ENCODE data around the gene SPEG. TPM values are rescaled to one million over a fixed set of nuclear protein-coding genes. Genes with fewer than 3 reads are reported as not detected.

The SPEG gene
- total and polyA plus RNA-seq, 2 of the 13 experiments (the other 11 are each of a cell fraction or from before 2014, with no cell fraction given), result 0.18 to 0.24 TPM

DNA sequence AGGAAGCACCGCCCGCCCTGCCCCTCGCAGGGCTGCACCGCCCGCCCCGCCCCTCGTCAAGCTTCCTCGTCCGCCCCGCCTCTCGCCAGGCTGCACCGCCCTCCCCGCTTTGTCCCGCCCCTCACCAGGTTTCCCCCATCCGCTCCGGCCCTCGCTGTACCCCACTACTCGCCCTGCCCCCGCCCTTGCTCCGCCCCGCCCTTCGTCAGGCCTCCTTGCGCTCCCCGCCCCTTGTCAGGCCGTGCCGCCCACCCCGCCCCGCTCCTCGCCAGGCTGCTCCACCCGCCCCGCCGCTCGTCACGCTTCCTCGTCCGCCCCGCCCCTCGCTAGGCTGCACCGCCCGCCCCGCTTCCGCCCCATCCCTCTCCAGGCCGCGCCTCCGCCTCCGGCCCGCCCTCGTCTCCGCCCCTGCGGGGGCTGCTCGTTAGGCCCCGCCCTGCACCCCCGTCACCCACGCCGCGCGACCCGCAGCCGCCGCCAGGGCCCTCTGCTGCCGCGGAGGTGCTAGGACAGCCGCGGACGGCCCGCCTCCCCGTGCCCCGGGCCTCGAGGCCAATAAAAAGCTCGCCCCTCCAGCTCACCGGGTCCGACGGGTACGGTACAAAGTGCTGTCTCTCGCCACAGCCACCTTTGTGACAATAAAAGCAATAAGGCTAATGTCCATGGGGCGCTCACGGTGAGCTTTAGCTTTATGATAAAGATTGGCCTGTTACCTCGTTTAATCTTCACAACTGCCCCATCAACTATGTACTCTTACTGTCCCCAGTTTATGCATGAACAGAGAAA is 46.3 kb upstream of the SPEG start (continued):
- TF ChIP-seq, protein P1, sequence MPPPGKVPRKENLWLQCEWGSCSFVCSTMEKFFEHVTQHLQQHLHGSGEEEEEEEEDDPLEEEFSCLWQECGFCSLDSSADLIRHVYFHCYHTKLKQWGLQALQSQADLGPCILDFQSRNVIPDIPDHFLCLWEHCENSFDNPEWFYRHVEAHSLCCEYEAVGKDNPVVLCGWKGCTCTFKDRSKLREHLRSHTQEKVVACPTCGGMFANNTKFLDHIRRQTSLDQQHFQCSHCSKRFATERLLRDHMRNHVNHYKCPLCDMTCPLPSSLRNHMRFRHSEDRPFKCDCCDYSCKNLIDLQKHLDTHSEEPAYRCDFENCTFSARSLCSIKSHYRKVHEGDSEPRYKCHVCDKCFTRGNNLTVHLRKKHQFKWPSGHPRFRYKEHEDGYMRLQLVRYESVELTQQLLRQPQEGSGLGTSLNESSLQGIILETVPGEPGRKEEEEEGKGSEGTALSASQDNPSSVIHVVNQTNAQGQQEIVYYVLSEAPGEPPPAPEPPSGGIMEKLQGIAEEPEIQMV (CRISPR knock-in tag; IDR thresholded peaks at IDR 0.05; ENCODE audit: low read depth), result peak; percentile 93; the same call in 1 of the 2 replicates
- no peak for TF ChIP-seq CBFB (CRISPR knock-in tag; IDR thresholded peaks at IDR 0.05)
- 0 out of 2 replicates have a peak, but pooled peaks have one; percentile 74 for TF ChIP-seq ZMAT3 (CRISPR knock-in tag; conservative IDR thresholded peaks at IDR 0.05)
- TF ChIP-seq MXI1 (IDR thresholded peaks at IDR 0.05; ENCODE audit: borderline replicate concordance, low read depth, low read length), result peak; percentile 87; the same call in 1 of the 3 replicates
- no peak for TF ChIP-seq ZBTB42 (CRISPR knock-in tag; IDR thresholded peaks at IDR 0.05)
- no peak for TF ChIP-seq ETV5 (CRISPR knock-in tag; IDR thresholded peaks at IDR 0.05; ENCODE audit: borderline replicate concordance)
- TF ChIP-seq, protein P2, sequence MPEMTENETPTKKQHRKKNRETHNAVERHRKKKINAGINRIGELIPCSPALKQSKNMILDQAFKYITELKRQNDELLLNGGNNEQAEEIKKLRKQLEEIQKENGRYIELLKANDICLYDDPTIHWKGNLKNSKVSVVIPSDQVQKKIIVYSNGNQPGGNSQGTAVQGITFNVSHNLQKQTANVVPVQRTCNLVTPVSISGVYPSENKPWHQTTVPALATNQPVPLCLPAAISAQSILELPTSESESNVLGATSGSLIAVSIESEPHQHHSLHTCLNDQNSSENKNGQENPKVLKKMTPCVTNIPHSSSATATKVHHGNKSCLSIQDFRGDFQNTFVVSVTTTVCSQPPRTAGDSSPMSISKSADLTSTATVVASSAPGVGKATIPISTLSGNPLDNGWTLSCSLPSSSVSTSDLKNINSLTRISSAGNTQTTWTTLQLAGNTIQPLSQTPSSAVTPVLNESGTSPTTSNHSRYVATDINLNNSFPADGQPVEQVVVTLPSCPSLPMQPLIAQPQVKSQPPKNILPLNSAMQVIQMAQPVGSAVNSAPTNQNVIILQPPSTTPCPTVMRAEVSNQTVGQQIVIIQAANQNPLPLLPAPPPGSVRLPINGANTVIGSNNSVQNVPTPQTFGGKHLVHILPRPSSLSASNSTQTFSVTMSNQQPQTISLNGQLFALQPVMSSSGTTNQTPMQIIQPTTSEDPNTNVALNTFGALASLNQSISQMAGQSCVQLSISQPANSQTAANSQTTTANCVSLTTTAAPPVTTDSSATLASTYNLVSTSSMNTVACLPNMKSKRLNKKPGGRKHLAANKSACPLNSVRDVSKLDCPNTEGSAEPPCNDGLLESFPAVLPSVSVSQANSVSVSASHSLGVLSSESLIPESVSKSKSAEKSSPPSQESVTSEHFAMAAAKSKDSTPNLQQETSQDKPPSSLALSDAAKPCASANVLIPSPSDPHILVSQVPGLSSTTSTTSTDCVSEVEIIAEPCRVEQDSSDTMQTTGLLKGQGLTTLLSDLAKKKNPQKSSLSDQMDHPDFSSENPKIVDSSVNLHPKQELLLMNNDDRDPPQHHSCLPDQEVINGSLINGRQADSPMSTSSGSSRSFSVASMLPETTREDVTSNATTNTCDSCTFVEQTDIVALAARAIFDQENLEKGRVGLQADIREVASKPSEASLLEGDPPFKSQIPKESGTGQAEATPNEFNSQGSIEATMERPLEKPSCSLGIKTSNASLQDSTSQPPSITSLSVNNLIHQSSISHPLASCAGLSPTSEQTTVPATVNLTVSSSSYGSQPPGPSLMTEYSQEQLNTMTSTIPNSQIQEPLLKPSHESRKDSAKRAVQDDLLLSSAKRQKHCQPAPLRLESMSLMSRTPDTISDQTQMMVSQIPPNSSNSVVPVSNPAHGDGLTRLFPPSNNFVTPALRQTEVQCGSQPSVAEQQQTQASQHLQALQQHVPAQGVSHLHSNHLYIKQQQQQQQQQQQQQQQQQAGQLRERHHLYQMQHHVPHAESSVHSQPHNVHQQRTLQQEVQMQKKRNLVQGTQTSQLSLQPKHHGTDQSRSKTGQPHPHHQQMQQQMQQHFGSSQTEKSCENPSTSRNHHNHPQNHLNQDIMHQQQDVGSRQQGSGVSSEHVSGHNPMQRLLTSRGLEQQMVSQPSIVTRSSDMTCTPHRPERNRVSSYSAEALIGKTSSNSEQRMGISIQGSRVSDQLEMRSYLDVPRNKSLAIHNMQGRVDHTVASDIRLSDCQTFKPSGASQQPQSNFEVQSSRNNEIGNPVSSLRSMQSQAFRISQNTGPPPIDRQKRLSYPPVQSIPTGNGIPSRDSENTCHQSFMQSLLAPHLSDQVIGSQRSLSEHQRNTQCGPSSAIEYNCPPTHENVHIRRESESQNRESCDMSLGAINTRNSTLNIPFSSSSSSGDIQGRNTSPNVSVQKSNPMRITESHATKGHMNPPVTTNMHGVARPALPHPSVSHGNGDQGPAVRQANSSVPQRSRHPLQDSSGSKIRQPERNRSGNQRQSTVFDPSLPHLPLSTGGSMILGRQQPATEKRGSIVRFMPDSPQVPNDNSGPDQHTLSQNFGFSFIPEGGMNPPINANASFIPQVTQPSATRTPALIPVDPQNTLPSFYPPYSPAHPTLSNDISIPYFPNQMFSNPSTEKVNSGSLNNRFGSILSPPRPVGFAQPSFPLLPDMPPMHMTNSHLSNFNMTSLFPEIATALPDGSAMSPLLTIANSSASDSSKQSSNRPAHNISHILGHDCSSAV (CRISPR knock-in tag; IDR thresholded peaks at IDR 0.05; ENCODE audit: borderline replicate concordance), result 0 out of 2 replicates have a peak, but pooled peaks have one; percentile 46
- TF ChIP-seq ELF3 (CRISPR knock-in tag; IDR thresholded peaks at IDR 0.05), result no peak
- TF ChIP-seq ZNF33B (CRISPR knock-in tag; IDR thresholded peaks at IDR 0.05), result peak; percentile 85; the same call in 1 of the 2 replicates
- TF ChIP-seq NBN (conservative IDR thresholded peaks at IDR 0.05), result no peak
- TF ChIP-seq MLLT10 (CRISPR knock-in tag; IDR thresholded peaks at IDR 0.05), result no peak
- peak; percentile 78 for TF ChIP-seq HOXA3 (CRISPR knock-in tag; IDR thresholded peaks at IDR 0.05)
- TF ChIP-seq, protein P3, sequence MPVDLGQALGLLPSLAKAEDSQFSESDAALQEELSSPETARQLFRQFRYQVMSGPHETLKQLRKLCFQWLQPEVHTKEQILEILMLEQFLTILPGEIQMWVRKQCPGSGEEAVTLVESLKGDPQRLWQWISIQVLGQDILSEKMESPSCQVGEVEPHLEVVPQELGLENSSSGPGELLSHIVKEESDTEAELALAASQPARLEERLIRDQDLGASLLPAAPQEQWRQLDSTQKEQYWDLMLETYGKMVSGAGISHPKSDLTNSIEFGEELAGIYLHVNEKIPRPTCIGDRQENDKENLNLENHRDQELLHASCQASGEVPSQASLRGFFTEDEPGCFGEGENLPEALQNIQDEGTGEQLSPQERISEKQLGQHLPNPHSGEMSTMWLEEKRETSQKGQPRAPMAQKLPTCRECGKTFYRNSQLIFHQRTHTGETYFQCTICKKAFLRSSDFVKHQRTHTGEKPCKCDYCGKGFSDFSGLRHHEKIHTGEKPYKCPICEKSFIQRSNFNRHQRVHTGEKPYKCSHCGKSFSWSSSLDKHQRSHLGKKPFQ (CRISPR knock-in tag; IDR thresholded peaks at IDR 0.05; ENCODE audit: insufficient replicate concordance), result no peak
- 0 out of 2 replicates have a peak, but pooled peaks have one; percentile 11 for TF ChIP-seq ZNF614 (CRISPR knock-in tag; IDR thresholded peaks at IDR 0.05; ENCODE audit: borderline replicate concordance)
